SK-N-MC (cell line): Measurements from ENCODE around the gene THRA.

Experiments
- DNase-seq: peaks from one replicate; pipeline ENCODE4 v3.0.0-alpha.2; 2011; ENCODE audit warnings: low read depth, low spot score
- H3K27ac ChIP-seq: fragments of 200-600 bp; sonication (generic); 2 replicates; pipeline ENCODE4 v1.5.1; 2016; ENCODE audit warnings: mixed run types
- H3K36me3 ChIP-seq: fragments of 200-600 bp; sonication (generic); 2 replicates; pipeline ENCODE4 v1.6.1; 2017; ENCODE audit warnings: antibody characterized with exemption, low read length, mixed read lengths; ENCODE audit not compliant: insufficient read depth
- H3K4me3 ChIP-seq: fragments of 200-600 bp; sonication (generic); 2 replicates; pipeline ENCODE4 v1.5.1; 2016
- H3K9ac ChIP-seq: fragments of 200-600 bp; sonication (generic); 2 replicates; pipeline ENCODE4 v1.8.0; 2017; ENCODE audit warnings: mixed run types, mixed read lengths; ENCODE audit not compliant: insufficient read length
- H3K9me3 ChIP-seq: fragments of 200-600 bp; sonication (generic); 2 replicates; pipeline ENCODE4 v1.6.1; 2017; ENCODE audit warnings: low read depth, mild to moderate bottlenecking, antibody characterized with exemption, low read length, moderate library complexity, mixed read lengths
- EZH2 ChIP-seq: fragments of 200-600 bp; sonication (generic); IDR thresholded peaks from one replicate; pipeline ENCODE4 v1.6.1; 2017; ENCODE audit warnings: antibody characterized with exemption
- FOXP2 ChIP-seq: optimal IDR thresholded peaks from 2 replicates; pipeline ENCODE3; 2011; ENCODE audit warnings: mild to moderate bottlenecking, moderate library complexity; ENCODE audit not compliant: insufficient read depth; ENCODE audit errors: extremely low read length, control extremely low read depth
- POLR2AphosphoS5 ChIP-seq: IDR thresholded peaks from 2 replicates; pipeline ENCODE4 v1.6.1; 2012; ENCODE audit warnings: mild to moderate bottlenecking, low read depth, low read length, borderline replicate concordance

Gene THRA

GRCh38 chr17:40061609-40062038 lies 1.1 kb upstream of the THRA start:
- Histone ChIP-seq H3K9ac (no peak overlapping the region), H3K27ac (no peak overlapping the region), H3K4me3 (no peak overlapping the region)

DNA sequence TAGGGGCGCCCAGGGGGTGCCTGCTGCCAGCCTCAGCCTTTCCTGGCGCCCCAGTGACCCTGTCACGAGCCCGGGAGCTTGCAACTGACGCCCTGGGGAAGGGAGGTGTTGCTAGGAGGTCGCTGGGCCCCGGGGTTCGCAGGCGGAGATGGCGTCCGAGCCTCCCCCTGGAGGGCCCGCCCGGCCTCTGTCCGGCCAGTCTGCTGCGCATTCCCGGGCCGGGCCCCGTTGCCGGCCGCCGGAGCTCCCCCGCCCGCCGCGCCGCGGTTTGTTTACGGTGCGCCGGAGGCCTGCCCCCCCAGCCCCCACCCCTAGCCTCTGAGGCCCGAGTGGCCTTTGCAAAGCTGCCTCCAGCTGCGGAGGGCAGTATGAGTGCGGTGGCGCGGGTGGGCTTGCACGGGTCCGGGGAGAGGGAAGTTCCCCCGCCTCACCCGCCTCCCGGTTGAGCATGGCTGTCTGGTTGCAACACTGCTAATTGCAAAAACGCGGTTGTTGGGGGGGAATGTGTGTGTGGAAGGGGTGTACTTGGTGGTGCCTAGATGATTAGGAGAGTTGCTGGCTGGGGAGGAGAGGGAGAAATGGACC lies 514 bp downstream of the THRA start:
- Histone ChIP-seq H3K36me3 (no peaks in the 10 kb centered on the region), H3K9me3 (no peaks in the 10 kb centered on the region), H3K27ac (peak overlapping the region; percentile 50; the same call in 1 of the 2 replicates), H3K9ac (peak overlapping the region; percentile 81), H3K4me3 (peak overlapping the region; percentile 92)
- no peak for DNase-seq
- TF ChIP-seq EZH2: no peak
- no peak for TF ChIP-seq POLR2AphosphoS5
- no peak for TF ChIP-seq FOXP2

More at GRCh38 chr17:40061609-40062038, 1.1 kb upstream of the THRA start:
- Histone ChIP-seq H3K9me3 (no peaks in the 10 kb centered on the region), H3K36me3 (no peaks in the 10 kb centered on the region)
- TF ChIP-seq POLR2AphosphoS5 (no peak), EZH2 (no peak), FOXP2 (no peak)
- DNase-seq: no peak

DNA sequence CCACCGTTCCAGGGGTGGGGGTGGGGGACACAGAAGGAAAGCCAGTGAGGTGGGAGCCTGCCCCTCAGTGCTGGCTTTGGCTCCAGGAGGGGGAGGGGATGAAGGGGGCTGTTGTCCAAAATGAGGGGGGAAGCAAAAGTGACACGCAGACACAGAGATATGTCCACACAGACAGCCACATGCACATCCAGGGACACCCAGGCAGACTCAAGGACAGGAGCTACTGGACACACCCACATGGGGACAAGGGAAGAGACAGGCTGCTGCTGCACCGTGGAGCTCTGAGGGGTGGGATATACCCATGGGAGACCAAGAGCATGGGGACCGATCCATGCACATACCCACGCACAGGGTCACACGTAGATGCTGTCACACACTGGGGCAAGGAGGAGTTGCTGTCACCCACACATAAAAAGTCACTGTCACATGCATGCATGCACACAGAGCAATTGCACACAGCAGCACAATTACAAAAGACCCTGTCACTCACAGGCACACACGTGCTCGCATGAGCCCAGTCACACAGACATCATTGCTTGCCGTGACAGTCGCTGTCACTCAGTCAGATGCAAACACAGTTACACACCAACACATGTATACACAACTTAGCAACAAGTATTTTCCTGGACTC lies 1.3 kb downstream of the THRA start:
- DNase-seq: no peak
- H3K36me3 ChIP-seq: no peaks in the 10 kb centered on the region
- 0 out of 2 replicates have a peak overlapping the region, but pooled peaks have one; percentile 25 for H3K27ac ChIP-seq
- H3K4me3 ChIP-seq: peak overlapping the region; percentile 92
- H3K9ac ChIP-seq: peak overlapping the region; percentile 81
- no peak for TF ChIP-seq POLR2AphosphoS5
- TF ChIP-seq EZH2: no peak
- TF ChIP-seq FOXP2: no peak
- H3K9me3 ChIP-seq: no peaks in the 10 kb centered on the region

GRCh38 chr17:40064971-40065768 lies 2.4 kb downstream of the THRA start:
- Histone ChIP-seq H3K4me3 (peak overlapping the region; percentile 92), H3K27ac (peak overlapping the region; percentile 45; the same call in 1 of the 2 replicates), H3K36me3 (no peaks in the 10 kb centered on the region), H3K9ac (peak overlapping the region; percentile 29), H3K9me3 (no peaks in the 10 kb centered on the region)
- no peak for TF ChIP-seq EZH2
- no peak for DNase-seq

- peak overlapping the region; percentile 45 for H3K27ac ChIP-seq
- no peaks in the 10 kb centered on the region for H3K36me3 ChIP-seq
- no peak overlapping the region for H3K4me3 ChIP-seq
- DNase-seq: no peak
- no peak for TF ChIP-seq EZH2
- no peak for TF ChIP-seq POLR2AphosphoS5
- TF ChIP-seq FOXP2: no peak
- no peaks in the 10 kb centered on the region for H3K9me3 ChIP-seq
- no peak overlapping the region for H3K9ac ChIP-seq
These were observed 3.2 kb downstream of the THRA start for GRCh38 chr17:40065769-40066510.

- Histone ChIP-seq H3K9ac (no peak overlapping the region), H3K27ac (peak overlapping the region; percentile 91)
These were observed 4.9 kb downstream of the THRA start for GRCh38 chr17:40067710-40068109.

GRCh38 chr17:40068129-40068581 lies 5.4 kb downstream of the THRA start:
- H3K27ac ChIP-seq: peak overlapping the region; percentile 91
- H3K9ac ChIP-seq: peak overlapping the region; percentile 45
- no peaks in the 10 kb centered on the region for H3K9me3 ChIP-seq
- no peak for DNase-seq
- TF ChIP-seq POLR2AphosphoS5: no peak
- no peak for TF ChIP-seq FOXP2
- no peak for TF ChIP-seq EZH2
- peak overlapping the region; percentile 75 for H3K4me3 ChIP-seq
- no peaks in the 10 kb centered on the region for H3K36me3 ChIP-seq

More at GRCh38 chr17:40067710-40068109, 4.9 kb downstream of the THRA start:
- Histone ChIP-seq H3K4me3 (no peak overlapping the region), H3K36me3 (no peaks in the 10 kb centered on the region), H3K9me3 (no peaks in the 10 kb centered on the region)
- DNase-seq: no peak
- TF ChIP-seq EZH2 (no peak), POLR2AphosphoS5 (no peak), FOXP2 (no peak)

DNA sequence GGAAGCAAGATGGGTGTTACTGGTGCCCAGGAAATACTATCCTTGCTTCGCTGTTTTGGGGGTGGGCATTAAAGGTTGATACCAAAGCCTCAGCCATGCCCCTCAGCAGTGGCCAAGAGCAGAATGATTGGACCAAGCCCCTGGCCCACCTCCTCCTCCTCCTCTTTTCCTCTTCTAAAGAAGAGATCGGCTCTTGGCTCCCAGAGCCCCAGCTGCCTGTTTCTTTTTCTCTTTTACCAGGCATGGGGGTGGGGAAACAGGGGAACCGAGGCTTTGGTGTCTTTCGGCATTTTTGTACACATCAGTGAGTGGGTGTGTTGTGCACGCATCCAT lies 5.8 kb downstream of the THRA start:
- Histone ChIP-seq H3K9me3 (no peaks in the 10 kb centered on the region), H3K27ac (peak overlapping the region; percentile 91), H3K4me3 (peak overlapping the region; percentile 75), H3K9ac (peak overlapping the region; percentile 45), H3K36me3 (no peaks in the 10 kb centered on the region)
- DNase-seq: no peak
- no peak for TF ChIP-seq EZH2
- TF ChIP-seq POLR2AphosphoS5: no peak
